Progenitor cell of endocrine pancreas (in vitro differentiated cells): ENCODE measurements around the gene GAS2. TPM values are rescaled to one million over a fixed set of nuclear protein-coding genes. Genes with fewer than 3 reads are reported as not detected.
"Not testable (repeated sequence)": the region's sequence is repeated elsewhere in the genome, so short reads cannot be mapped to it uniquely, and the experiment has no call there.

Experiments used
- DNase-seq: peaks from one replicate; pipeline ENCODE4 v3.0.0; 2021; ENCODE audit warnings: low spot score; ENCODE audit not compliant: unreplicated experiment
- H3K27ac Mint-ChIP-seq: 2 replicates; pipeline ENCODE4 v1.8.0; 2021; ENCODE audit warnings: mild to moderate bottlenecking, moderate library complexity, mixed read lengths
- H3K27me3 Mint-ChIP-seq: 2 replicates; pipeline ENCODE4 v1.8.0; 2021; ENCODE audit warnings: mixed read lengths
- H3K36me3 Mint-ChIP-seq: 2 replicates; pipeline ENCODE4 v1.8.0; 2022; ENCODE audit warnings: mixed read lengths; ENCODE audit not compliant: insufficient read depth
- H3K4me1 Mint-ChIP-seq: 2 replicates; pipeline ENCODE4 v1.8.0; 2021; ENCODE audit warnings: low read depth, mixed read lengths
- H3K4me3 Mint-ChIP-seq: 2 replicates; pipeline ENCODE4 v1.8.0; 2021; ENCODE audit warnings: low read depth, mild to moderate bottlenecking, moderate library complexity, mixed read lengths
- H3K9me3 Mint-ChIP-seq: 2 replicates; pipeline ENCODE4 v1.8.0; 2021; ENCODE audit warnings: low read depth, mixed read lengths
- total RNA-seq: library from RNA; stranded (reverse); gene quantifications from 2 replicates; pipeline ENCODE4 v1.2.1, GENCODE V29; 2021
- TF ChIP-seq, protein P1 (sequence below): fragments of 200-600 bp; sonication (generic); IDR thresholded peaks from one replicate; pipeline ENCODE4 v1.5.0; 2021; ENCODE audit warnings: antibody characterized with exemption, mild to moderate bottlenecking; ENCODE audit not compliant: unreplicated experiment

GAS2 gene
- total RNA-seq, 1 donor from 2014 or later, result 14.5 TPM

DNA sequence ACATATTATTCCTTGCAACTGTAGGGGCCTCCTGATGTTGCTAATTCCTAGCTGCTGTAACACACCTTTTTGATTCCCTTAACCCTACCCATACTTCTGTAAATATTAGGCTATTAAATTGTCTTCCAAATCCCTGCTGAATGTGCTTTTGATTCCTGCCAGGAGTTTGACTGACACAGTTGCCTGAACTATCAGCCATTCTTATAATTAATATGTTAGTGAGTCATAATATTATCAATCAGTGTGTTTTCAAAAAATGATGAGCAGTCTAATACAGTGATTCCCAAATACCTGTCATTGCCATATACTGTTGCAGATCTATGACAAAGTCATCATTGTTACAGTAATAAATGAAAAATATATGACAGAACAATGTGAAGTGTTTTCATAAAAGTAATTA is 24.9 kb upstream of the GAS2 start:
- H3K36me3 Mint-ChIP-seq, result no peaks in the 10 kb centered on the region
- H3K27ac Mint-ChIP-seq, result no peak overlapping the region
- H3K4me1 Mint-ChIP-seq, result no peaks in the 10 kb centered on the region
- no peaks in the 10 kb centered on the region for H3K27me3 Mint-ChIP-seq
- DNase-seq, result no peak
- TF ChIP-seq, protein P1, sequence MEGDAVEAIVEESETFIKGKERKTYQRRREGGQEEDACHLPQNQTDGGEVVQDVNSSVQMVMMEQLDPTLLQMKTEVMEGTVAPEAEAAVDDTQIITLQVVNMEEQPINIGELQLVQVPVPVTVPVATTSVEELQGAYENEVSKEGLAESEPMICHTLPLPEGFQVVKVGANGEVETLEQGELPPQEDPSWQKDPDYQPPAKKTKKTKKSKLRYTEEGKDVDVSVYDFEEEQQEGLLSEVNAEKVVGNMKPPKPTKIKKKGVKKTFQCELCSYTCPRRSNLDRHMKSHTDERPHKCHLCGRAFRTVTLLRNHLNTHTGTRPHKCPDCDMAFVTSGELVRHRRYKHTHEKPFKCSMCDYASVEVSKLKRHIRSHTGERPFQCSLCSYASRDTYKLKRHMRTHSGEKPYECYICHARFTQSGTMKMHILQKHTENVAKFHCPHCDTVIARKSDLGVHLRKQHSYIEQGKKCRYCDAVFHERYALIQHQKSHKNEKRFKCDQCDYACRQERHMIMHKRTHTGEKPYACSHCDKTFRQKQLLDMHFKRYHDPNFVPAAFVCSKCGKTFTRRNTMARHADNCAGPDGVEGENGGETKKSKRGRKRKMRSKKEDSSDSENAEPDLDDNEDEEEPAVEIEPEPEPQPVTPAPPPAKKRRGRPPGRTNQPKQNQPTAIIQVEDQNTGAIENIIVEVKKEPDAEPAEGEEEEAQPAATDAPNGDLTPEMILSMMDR, result no peak
- no peaks in the 10 kb centered on the region for H3K9me3 Mint-ChIP-seq
- H3K4me3 Mint-ChIP-seq, result no peak overlapping the region

DNA sequence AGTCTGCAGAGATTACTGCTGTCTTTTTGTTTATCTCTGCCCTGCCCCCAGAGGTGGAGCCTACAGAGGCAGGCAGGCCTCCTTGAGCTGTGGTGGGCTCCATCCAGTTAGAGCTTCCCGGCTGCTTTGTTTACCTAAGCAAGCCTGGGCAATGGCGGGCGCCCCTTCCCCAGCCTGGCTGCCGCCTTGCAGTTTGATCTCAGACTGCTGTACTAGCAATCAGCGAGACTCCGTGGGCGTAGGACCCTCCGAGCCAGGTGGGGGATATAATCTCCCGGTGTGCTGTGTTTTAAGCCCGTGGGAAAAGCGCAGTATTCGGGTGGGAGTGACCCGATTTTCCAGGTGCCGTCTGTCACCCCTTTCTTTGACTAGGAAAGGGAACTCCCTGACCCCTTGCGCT is 14.1 kb upstream of the GAS2 start:
- not testable (repeated sequence) for H3K27ac Mint-ChIP-seq, H3K27me3 Mint-ChIP-seq, H3K36me3 Mint-ChIP-seq, DNase-seq, H3K4me1 Mint-ChIP-seq
- peak overlapping the region; percentile 64 for H3K4me3 Mint-ChIP-seq
- peaks cover 11% of the 10 kb centered on the region for H3K9me3 Mint-ChIP-seq

DNA sequence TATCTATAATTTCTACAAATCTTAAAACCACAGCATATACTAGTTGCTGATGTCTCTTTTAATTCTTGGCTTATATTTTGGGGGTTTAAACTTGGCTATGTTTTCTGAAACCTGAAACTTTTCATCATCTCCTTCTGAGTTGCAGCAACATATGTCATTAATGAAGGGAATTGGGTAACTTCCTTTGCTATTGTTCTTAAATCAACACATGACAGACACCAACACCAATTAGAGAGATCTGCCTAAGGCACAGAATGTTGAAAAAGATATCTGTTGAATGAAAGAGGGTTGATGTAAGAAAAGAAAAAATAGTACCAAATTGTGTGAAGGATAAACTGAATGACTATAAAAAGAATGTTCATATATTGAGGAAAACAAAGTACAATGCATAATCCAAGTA is 10.3 kb upstream of the GAS2 start:
- H3K36me3 Mint-ChIP-seq, result peaks cover 2% of the 10 kb centered on the region
- TF ChIP-seq, protein P1, result no peak
- no peak overlapping the region for H3K27ac Mint-ChIP-seq
- H3K27me3 Mint-ChIP-seq, result no peaks in the 10 kb centered on the region
- DNase-seq, result no peak
- H3K4me3 Mint-ChIP-seq, result no peak overlapping the region
- peaks cover 8% of the 10 kb centered on the region for H3K9me3 Mint-ChIP-seq
- H3K4me1 Mint-ChIP-seq, result peaks cover 10% of the 10 kb centered on the region

DNA sequence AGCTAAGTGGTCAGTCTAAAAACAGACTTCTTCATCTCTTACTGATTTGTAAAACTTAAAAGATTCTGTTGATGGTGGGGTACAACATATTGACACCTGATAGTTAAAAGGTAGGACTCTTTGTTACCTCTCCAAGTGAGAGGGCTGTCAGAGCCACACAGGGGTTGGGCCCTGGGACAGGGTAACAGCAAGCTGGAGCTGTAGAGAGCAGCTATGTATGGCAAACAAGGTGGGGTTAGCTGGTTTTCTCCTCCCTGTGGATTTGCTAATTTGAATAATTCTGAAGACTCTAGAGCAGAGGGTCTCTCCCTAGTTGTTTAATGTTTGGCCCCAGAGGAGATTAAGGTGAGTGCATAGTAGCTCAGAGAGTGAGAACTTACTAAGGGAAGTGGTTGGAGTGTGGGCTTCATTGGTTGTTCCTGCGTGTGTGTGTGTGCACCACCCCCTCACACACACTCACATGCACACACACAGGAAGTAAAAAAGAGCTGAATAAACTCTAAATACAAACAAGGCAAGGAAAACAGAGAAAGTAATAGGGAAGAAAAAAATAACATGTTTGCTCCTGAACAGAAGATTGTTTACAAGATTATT is 9.2 kb upstream of the GAS2 start:
- peak overlapping the region; percentile 73 for H3K27ac Mint-ChIP-seq
- TF ChIP-seq, protein P1, result no peak
- peaks cover 3% of the 10 kb centered on the region for H3K9me3 Mint-ChIP-seq

DNA sequence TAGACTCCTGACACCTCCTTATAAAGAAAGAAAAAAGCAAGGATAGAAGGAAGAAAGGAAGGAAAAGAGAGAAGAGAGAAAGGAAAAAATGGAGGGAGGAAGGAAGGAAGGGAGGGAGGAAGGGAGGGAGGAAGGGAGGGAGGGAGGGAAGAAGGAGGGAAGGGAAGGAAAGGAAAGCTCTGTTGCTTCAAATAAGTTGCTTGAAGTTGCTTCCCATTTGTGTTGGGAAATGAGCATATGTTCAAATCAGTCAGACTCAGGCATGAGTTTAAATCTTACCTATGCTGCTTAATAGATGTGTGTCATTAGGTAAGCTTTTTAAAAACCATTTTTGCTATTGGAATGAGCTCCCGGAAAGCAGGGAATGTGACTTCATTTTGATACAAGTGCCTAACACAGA is 6.6 kb upstream of the GAS2 start:
- TF ChIP-seq, protein P1, result peak; percentile 2
- Mint-ChIP-seq H3K27me3 (no peaks in the 10 kb centered on the region), H3K9me3 (no peaks in the 10 kb centered on the region), H3K36me3 (no peaks in the 10 kb centered on the region), H3K4me1 (peaks cover 10% of the 10 kb centered on the region), H3K27ac (no peak overlapping the region), H3K4me3 (no peak overlapping the region)
- DNase-seq, result no peak

More for the DNA sequence above, 9.2 kb upstream of the GAS2 start:
- Mint-ChIP-seq H3K4me1 (peaks cover 10% of the 10 kb centered on the region), H3K27me3 (no peaks in the 10 kb centered on the region), H3K36me3 (no peaks in the 10 kb centered on the region), H3K4me3 (no peak overlapping the region)
- DNase-seq, result no peak

DNA sequence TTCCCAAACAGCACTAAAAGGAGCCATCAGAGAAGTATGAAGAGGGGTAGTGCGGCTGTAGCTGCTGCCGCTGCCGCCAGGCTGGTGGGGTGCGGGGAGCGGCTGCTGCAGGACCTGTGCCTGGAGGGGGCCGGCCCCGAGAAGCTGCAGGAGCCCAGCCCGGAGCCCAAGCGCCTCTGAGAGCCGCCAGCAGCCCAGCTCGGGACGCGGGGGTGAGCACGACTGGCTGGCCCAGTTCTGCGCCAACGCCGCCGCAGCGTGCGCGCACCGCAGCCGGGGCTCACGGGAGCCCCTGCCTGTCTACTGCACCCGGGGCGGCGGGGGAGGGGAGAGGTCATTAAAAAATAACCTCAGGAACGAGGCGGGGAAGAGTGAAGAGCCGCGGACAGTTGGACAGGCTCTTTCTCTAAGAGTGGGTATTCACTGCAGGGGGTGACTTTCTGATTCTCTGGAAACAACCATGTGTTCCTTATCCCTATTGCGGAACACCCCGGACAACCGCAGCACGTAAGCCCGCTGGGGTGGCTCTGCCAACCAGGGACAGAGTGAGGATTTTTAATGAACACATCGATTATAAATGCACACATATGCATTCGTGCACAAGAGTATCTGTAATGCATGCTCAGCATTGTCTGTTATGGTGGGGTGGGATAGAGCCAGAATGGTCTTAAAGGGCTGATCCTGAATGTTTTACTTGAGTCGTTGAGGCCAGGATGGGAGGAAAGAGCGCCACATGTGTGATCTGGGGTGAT is 453 bp downstream of the GAS2 start:
- TF ChIP-seq, protein P1, result peak; percentile 33
- H3K27me3 Mint-ChIP-seq, result peaks cover 3% of the 10 kb centered on the region
- H3K36me3 Mint-ChIP-seq, result no peaks in the 10 kb centered on the region
- H3K27ac Mint-ChIP-seq, result peak overlapping the region; percentile 18
- peak overlapping the region; percentile 73 for H3K4me3 Mint-ChIP-seq
- peaks cover 16% of the 10 kb centered on the region for H3K4me1 Mint-ChIP-seq
- H3K9me3 Mint-ChIP-seq, result no peaks in the 10 kb centered on the region
- peak; percentile 62 for DNase-seq
